ENCODE measurements around the gene DYNC2LI1. TPM values are rescaled to one million over a fixed set of nuclear protein-coding genes. Genes with fewer than 3 reads are reported as not detected.

Gene DYNC2LI1
- total RNA-seq, 2 experiments from 2014 or later, result 8.0 to 8.9 TPM

- intact Hi-C loops (cut with micrococcal nuclease), result no loop called here
- Mint-ChIP-seq H3K27me3 (ENCODE audit: low read depth) (no peaks in the 10 kb centered on the region), H3K27ac (no peak overlapping the region), H3K4me1 (ENCODE audit: low read depth) (no peaks in the 10 kb centered on the region), H3K36me3 (ENCODE audit: low read depth) (no peaks in the 10 kb centered on the region), H3K9me3 (no peaks in the 10 kb centered on the region), H3K4me3 (no peak overlapping the region)
- no peak for DNase-seq
- CTCF ChIA-PET, result no interaction called here
Measured at GRCh38 chr2:43841949-43842865, 68.4 kb downstream of the DYNC2LI1 start.

- H3K4me3 Mint-ChIP-seq, result no peak overlapping the region
- no peaks in the 10 kb centered on the region for H3K4me1 Mint-ChIP-seq (ENCODE audit: low read depth)
- no peaks in the 10 kb centered on the region for H3K27me3 Mint-ChIP-seq (ENCODE audit: low read depth)
- CTCF ChIA-PET, result no interaction called here
- H3K27ac Mint-ChIP-seq, result no peak overlapping the region
- no peak for DNase-seq
- intact Hi-C loops (cut with micrococcal nuclease), result no loop called here
- no peaks in the 10 kb centered on the region for H3K9me3 Mint-ChIP-seq
- no peaks in the 10 kb centered on the region for H3K36me3 Mint-ChIP-seq (ENCODE audit: low read depth)
Measured at GRCh38 chr2:43842866-43843226, 69.0 kb downstream of the DYNC2LI1 start.

GRCh38 chr2:43845181-43845580 lies 71.3 kb downstream of the DYNC2LI1 start:
- Mint-ChIP-seq H3K9me3 (no peaks in the 10 kb centered on the region), H3K4me3 (no peak overlapping the region), H3K27me3 (ENCODE audit: low read depth) (peaks cover 2% of the 10 kb centered on the region), H3K4me1 (ENCODE audit: low read depth) (no peaks in the 10 kb centered on the region), H3K27ac (no peak overlapping the region), H3K36me3 (ENCODE audit: low read depth) (no peaks in the 10 kb centered on the region)
- CTCF ChIA-PET, result no interaction called here
- no peak for DNase-seq
- intact Hi-C loops (cut with micrococcal nuclease), result no loop called here

- no peak overlapping the region for H3K27ac Mint-ChIP-seq
- no peak for DNase-seq
- peaks cover 2% of the 10 kb centered on the region for H3K27me3 Mint-ChIP-seq (ENCODE audit: low read depth)
- intact Hi-C loops (cut with micrococcal nuclease), result no loop called here
- no peaks in the 10 kb centered on the region for H3K4me1 Mint-ChIP-seq (ENCODE audit: low read depth)
- CTCF ChIA-PET, result no interaction called here
- H3K36me3 Mint-ChIP-seq (ENCODE audit: low read depth), result no peaks in the 10 kb centered on the region
- no peaks in the 10 kb centered on the region for H3K9me3 Mint-ChIP-seq
- no peak overlapping the region for H3K4me3 Mint-ChIP-seq
Measured at GRCh38 chr2:43846140-43846793, 72.4 kb downstream of the DYNC2LI1 start.

- no peak for DNase-seq
- intact Hi-C loops (cut with micrococcal nuclease), result no loop called here
- H3K4me3 Mint-ChIP-seq, result no peak overlapping the region
- H3K27me3 Mint-ChIP-seq (ENCODE audit: low read depth), result peaks cover 6% of the 10 kb centered on the region
- no peaks in the 10 kb centered on the region for H3K36me3 Mint-ChIP-seq (ENCODE audit: low read depth)
- no peak overlapping the region for H3K27ac Mint-ChIP-seq
- CTCF ChIA-PET, result no interaction called here
- H3K9me3 Mint-ChIP-seq, result no peaks in the 10 kb centered on the region
- no peaks in the 10 kb centered on the region for H3K4me1 Mint-ChIP-seq (ENCODE audit: low read depth)
Measured at GRCh38 chr2:43848214-43848613, 74.4 kb downstream of the DYNC2LI1 start.

GRCh38 chr2:43851011-43851980 lies 77.5 kb downstream of the DYNC2LI1 start:
- no peaks in the 10 kb centered on the region for H3K36me3 Mint-ChIP-seq (ENCODE audit: low read depth)
- H3K4me3 Mint-ChIP-seq, result no peak overlapping the region
- intact Hi-C loops (cut with micrococcal nuclease), result no loop called here
- CTCF ChIA-PET, result no interaction called here
- no peak for DNase-seq
- no peaks in the 10 kb centered on the region for H3K4me1 Mint-ChIP-seq (ENCODE audit: low read depth)
- no peak overlapping the region for H3K27ac Mint-ChIP-seq
- peaks cover 22% of the 10 kb centered on the region for H3K27me3 Mint-ChIP-seq (ENCODE audit: low read depth)
- no peaks in the 10 kb centered on the region for H3K9me3 Mint-ChIP-seq

- intact Hi-C loops (cut with micrococcal nuclease), result no loop called here
- H3K27ac Mint-ChIP-seq, result no peak overlapping the region
- DNase-seq, result no peak
- CTCF ChIA-PET, result no interaction called here
- H3K4me3 Mint-ChIP-seq, result no peak overlapping the region
- H3K4me1 Mint-ChIP-seq (ENCODE audit: low read depth), result no peaks in the 10 kb centered on the region
- H3K36me3 Mint-ChIP-seq (ENCODE audit: low read depth), result no peaks in the 10 kb centered on the region
- H3K27me3 Mint-ChIP-seq (ENCODE audit: low read depth), result peaks cover 32% of the 10 kb centered on the region
- no peaks in the 10 kb centered on the region for H3K9me3 Mint-ChIP-seq
Measured at GRCh38 chr2:43852196-43852730, 78.4 kb downstream of the DYNC2LI1 start.

GRCh38 chr2:43853141-43854081 lies 79.6 kb downstream of the DYNC2LI1 start:
- H3K9me3 Mint-ChIP-seq, result no peaks in the 10 kb centered on the region
- H3K27ac Mint-ChIP-seq, result no peak overlapping the region
- H3K27me3 Mint-ChIP-seq (ENCODE audit: low read depth), result peaks cover 35% of the 10 kb centered on the region
- no peak for DNase-seq
- no peak overlapping the region for H3K4me3 Mint-ChIP-seq
- CTCF ChIA-PET, result no interaction called here
- H3K36me3 Mint-ChIP-seq (ENCODE audit: low read depth), result no peaks in the 10 kb centered on the region
- H3K4me1 Mint-ChIP-seq (ENCODE audit: low read depth), result no peaks in the 10 kb centered on the region
- intact Hi-C loops (cut with micrococcal nuclease), result no loop called here

- intact Hi-C loops (cut with micrococcal nuclease), result no loop called here
- CTCF ChIA-PET, result no interaction called here
- Mint-ChIP-seq H3K27ac (no peak overlapping the region), H3K36me3 (ENCODE audit: low read depth) (no peaks in the 10 kb centered on the region), H3K9me3 (no peaks in the 10 kb centered on the region), H3K4me1 (ENCODE audit: low read depth) (no peaks in the 10 kb centered on the region), H3K4me3 (no peak overlapping the region), H3K27me3 (ENCODE audit: low read depth) (peaks cover 43% of the 10 kb centered on the region)
- DNase-seq, result no peak
Measured at GRCh38 chr2:43854671-43855070, 80.8 kb downstream of the DYNC2LI1 start.

- CTCF ChIA-PET, result no interaction called here
- Mint-ChIP-seq H3K4me1 (ENCODE audit: low read depth) (no peaks in the 10 kb centered on the region), H3K27ac (no peak overlapping the region), H3K27me3 (ENCODE audit: low read depth) (peaks cover 47% of the 10 kb centered on the region), H3K4me3 (no peak overlapping the region), H3K9me3 (no peaks in the 10 kb centered on the region), H3K36me3 (ENCODE audit: low read depth) (no peaks in the 10 kb centered on the region)
- intact Hi-C loops (cut with micrococcal nuclease), result no loop called here
- DNase-seq, result no peak
Measured at GRCh38 chr2:43855292-43855691, 81.5 kb downstream of the DYNC2LI1 start.
